Nephron (organoid): ENCODE data around the gene PLAGL1.

Experiments
- H3K27ac Mint-ChIP-seq, 3 experiments: 2 replicates each; pipeline ENCODE4 v1.8.0; 2020; ENCODE audit warnings: mixed read lengths in 3 of 3, mild to moderate bottlenecking in 2 of 3, moderate library complexity in 1 of 3
- H3K27me3 Mint-ChIP-seq: 2 replicates; pipeline ENCODE4 v1.8.0; 2021; ENCODE audit warnings: low read depth, mild to moderate bottlenecking, moderate library complexity, mixed read lengths
- H3K36me3 Mint-ChIP-seq: 2 replicates; pipeline ENCODE4 v1.8.0; 2020; ENCODE audit warnings: low read depth, mixed read lengths
- H3K4me1 Mint-ChIP-seq: 2 replicates; pipeline ENCODE4 v1.8.0; 2020; ENCODE audit warnings: mixed read lengths
- H3K4me3 Mint-ChIP-seq, 3 experiments: 2 replicates each; pipeline ENCODE4 v1.8.0; 2020; ENCODE audit warnings: mild to moderate bottlenecking in 3 of 3, mixed read lengths in 3 of 3, moderate library complexity in 2 of 3
- H3K9me3 Mint-ChIP-seq: 2 replicates; pipeline ENCODE4 v1.8.0; 2020; ENCODE audit warnings: mixed read lengths
- CTCF ChIP-seq, 3 experiments: fragments of 200-600 bp; sonication (generic); IDR thresholded peaks; one replicate each; pipeline ENCODE4 v1.5.0; 2021; ENCODE audit warnings: antibody characterized with exemption in 3 of 3; ENCODE audit not compliant: unreplicated experiment in 3 of 3

Gene PLAGL1

GRCh38 chr6:144006736-144007477 lies 1.2 kb downstream of the PLAGL1 start:
- peaks cover 11% of the 10 kb centered on the region for H3K4me1 Mint-ChIP-seq
- H3K36me3 Mint-ChIP-seq: peaks cover 22% of the 10 kb centered on the region

GRCh38 chr6:143999406-143999805 lies 8.7 kb downstream of the PLAGL1 start:
- Mint-ChIP-seq H3K4me1 (peaks cover 7% of the 10 kb centered on the region), H3K27me3 (no peaks in the 10 kb centered on the region), H3K27ac (no peak overlapping the region), H3K4me3 (no peak overlapping the region), H3K9me3 (peaks cover 44% of the 10 kb centered on the region), H3K36me3 (peaks cover 64% of the 10 kb centered on the region)
- TF ChIP-seq CTCF (IDR thresholded peaks at IDR 0.05; ENCODE audit: unreplicated experiment in 3 of 3): no peak

More at GRCh38 chr6:144006736-144007477, 1.2 kb downstream of the PLAGL1 start:
- no peaks in the 10 kb centered on the region for H3K27me3 Mint-ChIP-seq
- peak overlapping the region; percentile 86 to 92 (median 91) for H3K4me3 Mint-ChIP-seq
- peak overlapping the region; percentile 80 to 94 (median 85) for H3K27ac Mint-ChIP-seq
- peaks cover 30% of the 10 kb centered on the region for H3K9me3 Mint-ChIP-seq
- TF ChIP-seq CTCF (IDR thresholded peaks at IDR 0.05; ENCODE audit: unreplicated experiment in 3 of 3): no peak

GRCh38 chr6:143998686-143999085 lies 9.4 kb downstream of the PLAGL1 start:
- peaks cover 49% of the 10 kb centered on the region for H3K9me3 Mint-ChIP-seq
- TF ChIP-seq CTCF (IDR thresholded peaks at IDR 0.05; ENCODE audit: unreplicated experiment in 3 of 3): no peak
- no peak overlapping the region for H3K4me3 Mint-ChIP-seq
- H3K4me1 Mint-ChIP-seq: peaks cover 7% of the 10 kb centered on the region
- no peak overlapping the region for H3K27ac Mint-ChIP-seq
- H3K27me3 Mint-ChIP-seq: no peaks in the 10 kb centered on the region
- peaks cover 63% of the 10 kb centered on the region for H3K36me3 Mint-ChIP-seq

GRCh38 chr6:143993965-143994646 lies 14.0 kb downstream of the PLAGL1 start:
- no peak overlapping the region for H3K27ac Mint-ChIP-seq
- H3K27me3 Mint-ChIP-seq: no peaks in the 10 kb centered on the region
- peaks cover 40% of the 10 kb centered on the region for H3K9me3 Mint-ChIP-seq
- peaks cover 7% of the 10 kb centered on the region for H3K4me1 Mint-ChIP-seq
- peaks cover 52% of the 10 kb centered on the region for H3K36me3 Mint-ChIP-seq
- H3K4me3 Mint-ChIP-seq: no peak overlapping the region
- TF ChIP-seq CTCF (IDR thresholded peaks at IDR 0.05; ENCODE audit: unreplicated experiment in 3 of 3): no peak

GRCh38 chr6:143992285-143992684 lies 15.8 kb downstream of the PLAGL1 start:
- TF ChIP-seq CTCF (IDR thresholded peaks at IDR 0.05; ENCODE audit: unreplicated experiment in 3 of 3): no peak
- peaks cover 41% of the 10 kb centered on the region for H3K36me3 Mint-ChIP-seq
- H3K4me3 Mint-ChIP-seq: no peak overlapping the region
- no peaks in the 10 kb centered on the region for H3K4me1 Mint-ChIP-seq
- H3K9me3 Mint-ChIP-seq: peaks cover 37% of the 10 kb centered on the region
- H3K27ac Mint-ChIP-seq: no peak overlapping the region
- no peaks in the 10 kb centered on the region for H3K27me3 Mint-ChIP-seq
